ENCODE results near the gene C1QTNF1. TPM values are rescaled to one million over a fixed set of nuclear protein-coding genes. Genes with fewer than 3 reads are reported as not detected.
"Not testable (repeated sequence)": the region's sequence is repeated elsewhere in the genome, so short reads cannot be mapped to it uniquely, and the experiment has no call there.

The C1QTNF1 gene
- total RNA-seq, 1 donor from 2014 or later = 0.78 TPM

GRCh38 chr17:79055197-79055596 is 31.2 kb downstream of the C1QTNF1 start:
- no peak for DNase-seq

GRCh38 chr17:79057737-79058385 is 33.9 kb downstream of the C1QTNF1 start:
- no peak for DNase-seq

- no peak for DNase-seq
Measured at GRCh38 chr17:79062691-79063090, 38.7 kb downstream of the C1QTNF1 start.

GRCh38 chr17:79064026-79064425 is 40.1 kb downstream of the C1QTNF1 start:
- DNase-seq = no peak

GRCh38 chr17:79065105-79065670 is 41.2 kb downstream of the C1QTNF1 start:
- DNase-seq = no peak

GRCh38 chr17:79066963-79067362 is 43.0 kb downstream of the C1QTNF1 start:
- no peak for DNase-seq

- DNase-seq = no peak
Measured at GRCh38 chr17:79070266-79070880, 46.4 kb downstream of the C1QTNF1 start.

GRCh38 chr17:79071161-79071740 is 47.3 kb downstream of the C1QTNF1 start:
- no peak for DNase-seq

- DNase-seq = no peak
Measured at GRCh38 chr17:79072544-79072943, 48.6 kb downstream of the C1QTNF1 start.

GRCh38 chr17:79073016-79073705 is 49.2 kb downstream of the C1QTNF1 start:
- no peak for DNase-seq

GRCh38 chr17:79073706-79074088 is 49.7 kb downstream of the C1QTNF1 start:
- DNase-seq = no peak

- not testable (repeated sequence) for DNase-seq
Measured at GRCh38 chr17:79074121-79074648, 50.2 kb downstream of the C1QTNF1 start.

GRCh38 chr17:79074649-79075445 is 50.9 kb downstream of the C1QTNF1 start, which contains the start of gene ENGASE:
Gene ENGASE (plus strand): TSS chr17:79074824. CDS start chr17:79074945, 121 bp downstream.
- DNase-seq = peak; percentile 93

GRCh38 chr17:79075446-79075750 is 51.4 kb downstream of the C1QTNF1 start:
- DNase-seq = no peak

- DNase-seq = no peak
Measured at GRCh38 chr17:79075861-79076406, 52.0 kb downstream of the C1QTNF1 start.

GRCh38 chr17:79077587-79077986 is 53.6 kb downstream of the C1QTNF1 start:
- DNase-seq = no peak

GRCh38 chr17:79078476-79079190 is 54.7 kb downstream of the C1QTNF1 start:
- no peak for DNase-seq

GRCh38 chr17:79079421-79080200 is 55.6 kb downstream of the C1QTNF1 start:
- DNase-seq = no peak

GRCh38 chr17:79080349-79080748 is 56.4 kb downstream of the C1QTNF1 start:
- DNase-seq = peak; percentile 29

GRCh38 chr17:79080761-79081290 is 56.9 kb downstream of the C1QTNF1 start:
- DNase-seq = no peak

Measured in occipital lobe (tissue), 2 donors.